ENCODE data around the gene ST3GAL6.

GRCh38 chr3:98782824-98783500 is 19.8 kb downstream of the ST3GAL6 start:
- TF ChIP-seq CTCF (IDR thresholded peaks at IDR 0.05; ENCODE audit: low read length) (no peak), EZH2 (IDR thresholded peaks at IDR 0.05; ENCODE audit: borderline replicate concordance, low read length) (no peak)
